ENCODE results near the gene PSG4.
"Not testable (repeated sequence)": the region's sequence is repeated elsewhere in the genome, so short reads cannot be mapped to it uniquely, and the experiment has no call there.

PSG4 gene

GRCh38 chr19:43198686-43199419 lies 6.6 kb downstream of the PSG4 start:
- not testable (repeated sequence) for DNase-seq (ENCODE audit: low spot score)

- DNase-seq (ENCODE audit: low spot score): not testable (repeated sequence)
These were observed 7.6 kb downstream of the PSG4 start for GRCh38 chr19:43197666-43198397.

- DNase-seq (ENCODE audit: low spot score): not testable (repeated sequence)
These were observed 11.0 kb downstream of the PSG4 start for GRCh38 chr19:43194397-43194796.

GRCh38 chr19:43192381-43193155 lies 12.9 kb downstream of the PSG4 start:
- not testable (repeated sequence) for DNase-seq (ENCODE audit: low spot score)

GRCh38 chr19:43188092-43188491 lies 17.3 kb downstream of the PSG4 start:
- not testable (repeated sequence) for DNase-seq (ENCODE audit: low spot score)

- not testable (repeated sequence) for DNase-seq (ENCODE audit: low spot score)
These were observed 19.0 kb downstream of the PSG4 start, which contains the start of gene PSG5 for GRCh38 chr19:43186311-43186935. TSS of gene PSG5 (minus strand) at chr19:43186536. CDS start at chr19:43186405, 131 bp downstream.

GRCh38 chr19:43181869-43182771 lies 23.3 kb downstream of the PSG4 start:
- DNase-seq (ENCODE audit: low spot score): peak; percentile 58

GRCh38 chr19:43179569-43180147 lies 25.8 kb downstream of the PSG4 start:
- not testable (repeated sequence) for DNase-seq (ENCODE audit: low spot score)

GRCh38 chr19:43178577-43178976 lies 26.9 kb downstream of the PSG4 start:
- not testable (repeated sequence) for DNase-seq (ENCODE audit: low spot score)

GRCh38 chr19:43165906-43166305 lies 39.5 kb downstream of the PSG4 start:
- not testable (repeated sequence) for DNase-seq (ENCODE audit: low spot score)

- not testable (repeated sequence) for DNase-seq (ENCODE audit: low spot score)
These were observed 42.3 kb downstream of the PSG4 start for GRCh38 chr19:43163135-43163534.

GRCh38 chr19:43162261-43162660 lies 43.2 kb downstream of the PSG4 start:
- not testable (repeated sequence) for DNase-seq (ENCODE audit: low spot score)

GRCh38 chr19:43152214-43152613 lies 53.2 kb downstream of the PSG4 start:
- DNase-seq (ENCODE audit: low spot score): no peak

GRCh38 chr19:43149788-43150187 lies 55.6 kb downstream of the PSG4 start:
- DNase-seq (ENCODE audit: low spot score): not testable (repeated sequence)

GRCh38 chr19:43148233-43148632 lies 57.2 kb downstream of the PSG4 start:
- peak; percentile 15 for DNase-seq (ENCODE audit: low spot score)
